Activated T-cell treated with anti-CD3 and anti-CD28 coated beads, Interleukin-2, amount 50 U/mL, for 72 hours (primary cell): Measurements from ENCODE around the gene YARS2. TPM values are rescaled to one million over a fixed set of nuclear protein-coding genes. Genes with fewer than 3 reads are reported as not detected.
A peak's percentile ranks its signal among the peaks of the same experiment; 100 is the strongest.

Experiments used
- ATAC-seq, 2 donors: fragments of 150-1000 bp; cut with Tn5 transposase; replicated peaks in 1 of 2; 2 replicates each; pipeline ENCODE4 v1.10.0; 2021; ENCODE audit warnings: moderate library complexity in 2 of 2, mild to moderate bottlenecking in 1 of 2
- DNase-seq, 2 donors: peaks; one replicate each; pipeline ENCODE4 v3.0.0; 2021 to 2022; ENCODE audit warnings: mixed read lengths in 1 of 2
- H3K27ac Mint-ChIP-seq: one replicate; pipeline ENCODE4 v1.8.0; 2022; ENCODE audit warnings: mild to moderate bottlenecking, moderate library complexity, mixed read lengths
- H3K27me3 Mint-ChIP-seq: one replicate; pipeline ENCODE4 v1.8.0; 2022; ENCODE audit warnings: low read depth, mixed read lengths
- H3K36me3 Mint-ChIP-seq, 2 donors: one replicate each; pipeline ENCODE4 v1.8.0; 2022; ENCODE audit warnings: mixed read lengths in 2 of 2, mild to moderate bottlenecking in 1 of 2; ENCODE audit not compliant: insufficient read depth in 2 of 2
- H3K4me1 Mint-ChIP-seq: one replicate; pipeline ENCODE4 v1.8.0; 2022; ENCODE audit warnings: low read depth, mixed read lengths
- H3K4me3 Mint-ChIP-seq, 2 donors: one replicate each; pipeline ENCODE4 v1.8.0; 2022; ENCODE audit warnings: mild to moderate bottlenecking in 2 of 2, mixed read lengths in 2 of 2, moderate library complexity in 2 of 2
- H3K9me3 Mint-ChIP-seq, 2 donors: one replicate each; pipeline ENCODE4 v1.8.0; 2022; ENCODE audit warnings: mixed read lengths in 2 of 2
- total RNA-seq, 2 donors: library from RNA; stranded (reverse); gene quantifications; one replicate each; pipeline ENCODE4 v1.2.3, GENCODE V29; 2022

The YARS2 gene
- total RNA-seq, result 10 to 100 TPM; 14.5 to 25.4 TPM

GRCh38 chr12:32755654-32756475 is at the start of gene YARS2:
TSS of gene YARS2 (minus strand) at chr12:32755897. CDS start at chr12:32755874, 23 bp downstream.
- Mint-ChIP-seq H3K36me3 (peaks cover 2% of the 10 kb centered on the region in 2 donors), H3K4me3 (peak within 1 kb of the TSS; percentile 91 to 98), H3K27me3 (no peaks in the 10 kb centered on the region), H3K9me3 (no peaks in the 10 kb centered on the region), H3K27ac (peak within 1 kb of the TSS; percentile 98), H3K4me1 (peaks cover 22% of the 10 kb centered on the region)
- DNase-seq, result peak; percentile 88 to 91
- ATAC-seq, result peak; percentile 88 to 90

DNA sequence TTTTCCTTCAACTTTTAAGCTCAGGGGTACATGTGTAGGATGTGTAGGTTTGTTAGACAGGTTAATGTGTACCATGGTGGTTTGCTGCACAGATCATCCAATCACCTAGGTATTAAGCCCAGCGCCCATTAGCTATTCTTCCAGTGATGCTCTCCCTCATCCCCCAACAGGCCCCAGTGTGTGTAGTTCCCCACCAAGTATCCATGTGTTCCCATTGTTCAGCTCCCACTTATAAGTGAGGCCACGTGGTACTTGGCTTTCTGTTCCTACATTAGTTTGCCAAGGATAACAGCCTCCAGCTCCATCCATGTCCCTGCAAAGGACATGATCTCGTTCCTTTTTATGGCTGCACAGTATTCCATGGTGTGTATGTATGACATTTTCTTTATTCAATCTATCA is 48.6 kb upstream of the YARS2 start:
- DNase-seq, result no peak
- no peaks in the 10 kb centered on the region for H3K4me1 Mint-ChIP-seq
- ATAC-seq, result no peak
- peaks cover 2% of the 10 kb centered on the region in 2 donors for H3K36me3 Mint-ChIP-seq
- no peaks in the 10 kb centered on the region for H3K27me3 Mint-ChIP-seq
- H3K27ac Mint-ChIP-seq, result no peak overlapping the region
- no peak overlapping the region for H3K4me3 Mint-ChIP-seq
- H3K9me3 Mint-ChIP-seq, result peaks cover 8 to 13% of the 10 kb centered on the region in 2 donors

- no peak overlapping the region for H3K27ac Mint-ChIP-seq
- no peak for ATAC-seq
- H3K36me3 Mint-ChIP-seq, result no peaks in the 10 kb centered on the region
- no peaks in the 10 kb centered on the region for H3K9me3 Mint-ChIP-seq
- no peaks in the 10 kb centered on the region for H3K27me3 Mint-ChIP-seq
- DNase-seq, result no peak
- H3K4me3 Mint-ChIP-seq, result no peak overlapping the region
- H3K4me1 Mint-ChIP-seq, result no peaks in the 10 kb centered on the region
These were observed 45.7 kb upstream of the YARS2 start for GRCh38 chr12:32801269-32801980.

DNA sequence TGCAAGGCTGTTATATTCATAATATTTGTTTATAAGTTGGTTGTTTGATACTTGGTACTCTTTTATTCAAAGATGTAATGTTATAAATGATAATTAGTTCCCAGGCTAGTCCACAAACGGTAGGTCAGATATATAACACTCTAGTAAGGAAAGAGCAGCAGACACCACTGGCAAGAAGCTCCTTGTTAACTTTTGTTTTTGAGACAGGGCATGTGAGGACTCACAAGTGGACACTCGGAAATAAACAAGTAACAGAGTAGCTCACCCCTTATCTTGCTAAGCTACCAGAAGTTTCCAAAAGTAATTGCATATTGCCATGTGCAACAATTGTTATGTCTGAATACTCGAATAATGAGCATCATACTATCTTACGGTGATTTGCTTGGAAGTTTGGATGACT is 38.6 kb upstream of the YARS2 start:
- Mint-ChIP-seq H3K27ac (no peak overlapping the region), H3K4me1 (no peaks in the 10 kb centered on the region), H3K36me3 (no peaks in the 10 kb centered on the region), H3K9me3 (no peaks in the 10 kb centered on the region), H3K27me3 (no peaks in the 10 kb centered on the region), H3K4me3 (no peak overlapping the region)
- no peak for DNase-seq
- no peak for ATAC-seq

- Mint-ChIP-seq H3K36me3 (no peaks in the 10 kb centered on the region), H3K27me3 (peaks cover 4% of the 10 kb centered on the region), H3K4me3 (no peak overlapping the region), H3K4me1 (no peaks in the 10 kb centered on the region), H3K27ac (no peak overlapping the region), H3K9me3 (no peaks in the 10 kb centered on the region)
- ATAC-seq (no peak), DNase-seq (no peak)
These were observed 34.2 kb upstream of the YARS2 start for GRCh38 chr12:32789916-32790315.

- Mint-ChIP-seq H3K36me3 (no peaks in the 10 kb centered on the region), H3K4me1 (no peaks in the 10 kb centered on the region), H3K4me3 (no peak overlapping the region), H3K27ac (no peak overlapping the region), H3K27me3 (peaks cover 4% of the 10 kb centered on the region), H3K9me3 (no peaks in the 10 kb centered on the region)
- ATAC-seq (no peak), DNase-seq (no peak)
These were observed 33.7 kb upstream of the YARS2 start for GRCh38 chr12:32789446-32789845.

- ATAC-seq, result no peak
- H3K27ac Mint-ChIP-seq, result no peak overlapping the region
- no peak overlapping the region for H3K4me3 Mint-ChIP-seq
- no peaks in the 10 kb centered on the region for H3K9me3 Mint-ChIP-seq
- no peak for DNase-seq
- H3K36me3 Mint-ChIP-seq, result no peaks in the 10 kb centered on the region
- no peaks in the 10 kb centered on the region for H3K4me1 Mint-ChIP-seq
- peaks cover 4% of the 10 kb centered on the region for H3K27me3 Mint-ChIP-seq
These were observed 32.7 kb upstream of the YARS2 start for GRCh38 chr12:32788405-32788804.

DNA sequence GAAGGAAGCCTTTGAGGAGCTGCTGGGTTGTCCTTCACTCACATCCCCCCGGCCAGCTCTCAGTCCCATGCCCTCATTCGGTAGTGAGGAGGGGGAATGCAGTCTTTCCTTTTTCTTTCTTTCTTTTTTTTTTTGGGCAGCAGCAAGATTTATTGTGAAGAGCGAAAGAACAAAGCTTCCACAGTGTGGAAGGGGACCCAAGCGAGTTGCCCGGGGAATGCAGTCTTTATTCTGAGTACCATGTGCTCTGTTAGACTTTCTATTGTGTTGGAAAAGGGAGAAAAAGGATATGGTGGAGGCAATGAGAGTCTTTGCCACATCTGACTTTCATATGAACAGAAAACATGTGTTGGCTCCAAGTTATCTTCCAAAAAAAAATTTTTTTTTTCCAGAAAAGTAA is 29.9 kb upstream of the YARS2 start:
- Mint-ChIP-seq H3K4me3 (no peak overlapping the region), H3K27me3 (peaks cover 4% of the 10 kb centered on the region), H3K36me3 (no peaks in the 10 kb centered on the region), H3K27ac (no peak overlapping the region), H3K4me1 (no peaks in the 10 kb centered on the region), H3K9me3 (no peaks in the 10 kb centered on the region)
- no peak for DNase-seq
- no peak for ATAC-seq

DNA sequence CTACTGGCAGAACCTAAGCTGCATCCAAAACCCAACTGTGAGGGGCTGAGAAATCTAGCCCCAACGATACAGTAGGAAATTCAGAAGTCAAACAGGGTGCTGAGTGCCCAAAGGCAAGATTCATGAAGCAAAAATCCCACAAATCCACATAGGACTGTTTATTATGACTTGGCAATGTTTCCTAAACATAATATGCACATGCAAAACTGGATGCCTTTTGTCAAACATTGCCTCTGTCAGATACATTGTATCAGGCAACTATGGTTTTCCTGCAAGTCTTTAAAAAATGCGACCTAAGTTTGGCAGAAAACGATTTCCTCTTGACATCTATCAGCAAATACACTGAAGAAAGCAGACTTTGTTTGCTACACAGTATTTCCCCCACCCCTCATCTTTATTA is 27.3 kb upstream of the YARS2 start:
- Mint-ChIP-seq H3K4me3 (no peak overlapping the region), H3K4me1 (no peaks in the 10 kb centered on the region), H3K27ac (no peak overlapping the region), H3K9me3 (no peaks in the 10 kb centered on the region), H3K36me3 (no peaks in the 10 kb centered on the region), H3K27me3 (peaks cover 16% of the 10 kb centered on the region)
- ATAC-seq (no peak), DNase-seq (no peak)

DNA sequence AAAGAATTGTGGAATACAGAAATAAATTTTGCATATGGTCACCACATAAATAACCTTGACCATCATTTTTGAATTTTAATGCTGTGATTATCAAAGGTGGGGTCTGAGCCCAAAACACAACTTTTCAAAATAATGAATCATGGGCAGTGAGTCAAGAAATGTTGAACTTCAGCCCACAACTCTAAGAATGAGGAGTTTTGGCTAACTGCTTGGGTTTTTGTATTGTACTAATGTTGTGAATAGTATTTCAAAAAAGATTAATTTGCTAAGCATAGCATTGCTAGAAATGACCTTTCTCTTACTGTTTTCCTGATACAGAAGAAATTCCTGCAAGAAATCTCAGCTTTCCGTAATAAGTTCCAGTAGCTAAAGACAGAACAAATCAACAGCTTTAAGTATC is 24.4 kb upstream of the YARS2 start:
- ATAC-seq (no peak), DNase-seq (no peak)
- no peaks in the 10 kb centered on the region for H3K4me1 Mint-ChIP-seq
- no peaks in the 10 kb centered on the region for H3K36me3 Mint-ChIP-seq
- no peak overlapping the region for H3K4me3 Mint-ChIP-seq
- H3K27ac Mint-ChIP-seq, result no peak overlapping the region
- no peaks in the 10 kb centered on the region for H3K9me3 Mint-ChIP-seq
- peaks cover 18% of the 10 kb centered on the region for H3K27me3 Mint-ChIP-seq

GRCh38 chr12:32777691-32778175 is 22.0 kb upstream of the YARS2 start:
- H3K4me3 Mint-ChIP-seq, result no peak overlapping the region
- H3K27ac Mint-ChIP-seq, result no peak overlapping the region
- H3K4me1 Mint-ChIP-seq, result no peaks in the 10 kb centered on the region
- DNase-seq (no peak), ATAC-seq (no peak)
- H3K27me3 Mint-ChIP-seq, result peaks cover 24% of the 10 kb centered on the region
- H3K9me3 Mint-ChIP-seq, result no peaks in the 10 kb centered on the region
- no peaks in the 10 kb centered on the region for H3K36me3 Mint-ChIP-seq

- Mint-ChIP-seq H3K27me3 (peaks cover 24% of the 10 kb centered on the region), H3K4me1 (no peaks in the 10 kb centered on the region), H3K4me3 (no peak overlapping the region), H3K36me3 (no peaks in the 10 kb centered on the region), H3K9me3 (no peaks in the 10 kb centered on the region), H3K27ac (no peak overlapping the region)
- DNase-seq (no peak), ATAC-seq (no peak)
These were observed 21.5 kb upstream of the YARS2 start for GRCh38 chr12:32777159-32777558.

GRCh38 chr12:32776258-32776657 is 20.6 kb upstream of the YARS2 start:
- Mint-ChIP-seq H3K4me1 (no peaks in the 10 kb centered on the region), H3K4me3 (no peak overlapping the region), H3K9me3 (no peaks in the 10 kb centered on the region), H3K27me3 (peaks cover 24% of the 10 kb centered on the region), H3K36me3 (no peaks in the 10 kb centered on the region), H3K27ac (no peak overlapping the region)
- ATAC-seq (no peak), DNase-seq (no peak)
